ENCODE results near the gene FAM222A.

FAM222A gene

DNA sequence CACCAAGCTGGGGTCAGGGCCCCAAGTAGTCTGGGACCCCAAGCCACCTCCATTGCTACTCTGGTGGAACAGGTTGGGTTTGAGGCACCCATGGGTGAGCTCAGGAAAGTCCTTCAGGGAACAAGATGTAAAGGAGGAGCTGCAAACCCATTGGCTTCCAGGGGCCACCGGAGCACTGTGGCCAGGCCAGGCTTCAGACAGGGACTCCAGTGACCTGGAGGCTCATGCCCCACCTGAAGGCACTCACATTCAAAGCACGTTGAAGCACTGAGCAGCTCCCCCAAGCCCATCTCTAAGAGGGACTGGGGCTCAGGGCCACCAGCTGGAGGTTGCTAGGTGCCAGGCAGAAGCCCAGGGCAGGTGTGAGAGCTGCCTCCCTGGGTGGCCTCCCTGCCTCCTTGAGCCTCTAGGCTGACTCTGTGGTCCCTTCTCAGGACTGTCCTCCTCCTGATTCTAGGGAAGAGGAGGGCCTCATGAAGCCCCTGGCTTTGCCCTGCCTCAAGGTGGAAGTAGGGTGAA, 49.1 kb downstream of the FAM222A start:
- no peak for DNase-seq

DNA sequence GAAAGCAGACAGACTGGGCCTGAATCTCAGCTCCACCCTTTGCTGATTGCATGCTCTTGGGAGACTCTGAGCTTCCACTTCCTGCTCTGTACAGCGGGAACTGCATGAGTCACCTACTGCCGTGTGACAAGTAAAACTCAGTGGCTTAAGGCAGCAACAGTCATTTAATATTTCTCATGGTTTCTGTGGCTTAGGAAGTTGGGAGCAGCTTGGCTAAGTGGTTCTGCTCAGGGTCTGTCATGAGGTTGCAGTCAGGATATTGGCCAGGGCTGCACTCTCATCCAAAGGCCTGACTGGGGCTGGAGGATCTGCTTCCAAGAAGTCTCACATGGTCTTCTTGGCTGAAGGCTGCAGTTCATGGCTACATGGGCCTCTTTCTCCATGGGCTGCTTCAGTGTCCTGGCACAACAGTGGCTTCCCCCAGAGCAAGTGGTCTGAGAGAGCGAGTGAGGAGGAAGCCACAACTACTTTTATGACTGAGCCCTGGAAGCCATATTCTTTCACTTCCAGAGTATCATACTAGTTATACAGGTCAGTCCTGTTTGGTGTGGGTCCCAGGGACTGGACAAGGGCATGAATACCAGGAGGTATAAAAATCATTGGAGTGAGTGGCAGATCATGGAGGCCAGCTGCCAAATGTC, 49.7 kb downstream of the FAM222A start:
- peak; percentile 45 for DNase-seq

DNA sequence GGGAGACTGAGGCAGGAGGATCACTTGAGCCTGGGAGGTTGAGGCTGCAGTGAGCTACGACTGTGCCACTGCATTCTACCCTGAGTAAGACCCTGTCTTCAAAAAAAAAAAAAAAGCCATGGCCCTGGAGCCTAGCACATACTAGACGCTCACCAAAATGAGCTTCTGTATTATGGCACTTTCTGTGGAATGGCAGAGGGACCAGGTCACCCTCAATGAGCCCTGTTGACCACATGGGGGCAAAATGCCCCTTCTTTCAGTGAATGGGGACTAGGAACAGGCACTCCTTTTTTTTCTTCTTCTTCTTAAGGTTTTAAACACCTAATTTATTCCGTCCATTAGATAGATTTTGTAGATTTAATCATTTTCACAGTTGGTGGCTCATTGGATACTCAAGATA, 50.5 kb downstream of the FAM222A start:
- DNase-seq: peak; percentile 8

DNA sequence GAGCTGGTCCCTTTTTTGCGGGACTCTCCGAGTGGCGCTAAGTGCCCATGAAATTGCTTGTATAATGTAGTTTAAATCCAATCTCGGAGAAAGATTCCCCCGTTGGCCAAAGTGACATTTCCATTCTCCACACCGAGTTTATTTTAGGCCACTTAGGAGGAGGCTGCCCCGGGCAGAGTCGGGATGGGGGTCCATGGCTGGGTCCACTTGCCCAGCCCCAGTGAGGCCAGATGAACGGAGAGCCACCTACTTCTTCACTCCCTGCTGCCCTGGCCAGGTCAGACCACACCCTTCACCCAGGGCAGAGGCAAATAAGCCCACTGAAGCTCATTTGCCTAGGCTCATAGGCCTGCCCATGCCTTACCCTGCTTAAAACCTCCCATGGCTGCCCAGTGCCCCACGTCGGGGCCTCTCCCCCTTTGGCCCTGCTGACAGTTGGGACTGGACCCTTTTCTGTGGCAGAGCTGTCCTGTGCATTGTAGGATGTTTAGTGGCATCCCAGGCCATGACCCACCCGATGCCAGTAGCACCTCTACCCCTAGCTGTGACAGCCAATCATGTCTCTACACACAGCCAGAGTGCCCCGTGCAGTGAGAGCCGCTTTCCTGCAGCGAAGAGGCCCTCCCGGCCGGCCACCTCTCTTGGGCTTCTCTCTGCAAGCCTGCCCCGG, 51.3 kb downstream of the FAM222A start:
- DNase-seq: no peak

DNA sequence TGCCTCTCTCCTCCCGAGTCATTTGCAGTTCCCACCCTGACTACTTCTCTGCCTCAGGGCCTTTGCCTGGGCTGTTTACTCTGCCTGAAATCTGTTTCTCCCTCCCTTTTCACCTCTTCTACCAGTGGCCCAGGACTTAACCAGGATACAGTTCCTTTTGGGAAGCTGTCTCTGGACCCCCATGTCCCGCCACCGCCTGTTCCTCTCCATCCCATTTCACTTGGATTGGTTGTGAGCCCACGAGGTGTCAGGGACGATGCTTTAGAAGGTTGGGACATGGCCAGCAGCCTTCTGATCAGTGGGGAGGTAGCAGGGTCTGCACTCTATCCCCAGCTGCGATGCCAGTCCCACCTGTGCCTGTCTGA, 51.8 kb downstream of the FAM222A start:
- DNase-seq: no peak

DNA sequence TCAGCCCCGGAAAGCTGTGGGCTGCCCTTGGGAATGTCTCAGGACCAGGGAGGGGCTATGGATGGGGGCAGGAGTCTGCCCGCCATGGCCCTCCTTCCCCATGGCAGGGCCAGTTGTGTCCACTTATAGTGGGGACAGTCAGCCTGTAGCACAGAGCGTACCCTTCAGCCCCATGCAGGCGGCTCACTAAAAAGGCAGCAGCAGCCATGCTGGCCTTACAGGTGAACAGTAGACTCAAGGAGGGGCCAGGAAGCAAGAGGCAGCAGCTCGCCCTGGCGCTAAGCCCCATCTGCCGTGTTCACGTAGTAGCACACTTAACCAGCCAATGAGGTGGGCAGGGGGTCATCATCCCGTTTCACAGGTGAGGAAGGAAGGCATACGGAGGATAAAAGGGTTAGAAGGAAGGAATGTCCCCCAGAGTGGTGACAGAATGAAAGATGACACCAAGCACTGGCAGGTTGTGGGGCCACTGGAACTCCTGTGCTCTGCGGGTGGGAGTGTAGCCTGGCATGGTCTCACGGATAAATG, 52.7 kb downstream of the FAM222A start:
- no peak for DNase-seq

DNA sequence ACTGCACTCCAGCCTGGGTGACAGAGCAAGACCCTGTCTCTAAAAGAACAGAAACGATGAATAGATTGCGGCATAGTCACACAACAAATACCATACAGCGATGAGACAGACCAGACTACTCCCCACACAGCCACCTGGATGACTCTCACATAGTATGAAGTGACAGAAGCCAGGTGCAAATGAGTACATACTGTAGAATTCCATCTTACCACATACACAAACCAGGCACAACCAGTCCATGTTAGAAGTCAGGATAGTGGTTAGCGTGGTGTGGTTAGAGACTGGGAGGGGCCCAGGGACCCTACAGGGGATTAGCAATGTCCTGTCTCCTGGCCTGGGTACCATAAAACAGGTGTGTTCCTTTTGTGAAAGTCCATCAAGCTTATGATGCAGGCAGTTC, 53.8 kb downstream of the FAM222A start:
- no peak for DNase-seq

DNA sequence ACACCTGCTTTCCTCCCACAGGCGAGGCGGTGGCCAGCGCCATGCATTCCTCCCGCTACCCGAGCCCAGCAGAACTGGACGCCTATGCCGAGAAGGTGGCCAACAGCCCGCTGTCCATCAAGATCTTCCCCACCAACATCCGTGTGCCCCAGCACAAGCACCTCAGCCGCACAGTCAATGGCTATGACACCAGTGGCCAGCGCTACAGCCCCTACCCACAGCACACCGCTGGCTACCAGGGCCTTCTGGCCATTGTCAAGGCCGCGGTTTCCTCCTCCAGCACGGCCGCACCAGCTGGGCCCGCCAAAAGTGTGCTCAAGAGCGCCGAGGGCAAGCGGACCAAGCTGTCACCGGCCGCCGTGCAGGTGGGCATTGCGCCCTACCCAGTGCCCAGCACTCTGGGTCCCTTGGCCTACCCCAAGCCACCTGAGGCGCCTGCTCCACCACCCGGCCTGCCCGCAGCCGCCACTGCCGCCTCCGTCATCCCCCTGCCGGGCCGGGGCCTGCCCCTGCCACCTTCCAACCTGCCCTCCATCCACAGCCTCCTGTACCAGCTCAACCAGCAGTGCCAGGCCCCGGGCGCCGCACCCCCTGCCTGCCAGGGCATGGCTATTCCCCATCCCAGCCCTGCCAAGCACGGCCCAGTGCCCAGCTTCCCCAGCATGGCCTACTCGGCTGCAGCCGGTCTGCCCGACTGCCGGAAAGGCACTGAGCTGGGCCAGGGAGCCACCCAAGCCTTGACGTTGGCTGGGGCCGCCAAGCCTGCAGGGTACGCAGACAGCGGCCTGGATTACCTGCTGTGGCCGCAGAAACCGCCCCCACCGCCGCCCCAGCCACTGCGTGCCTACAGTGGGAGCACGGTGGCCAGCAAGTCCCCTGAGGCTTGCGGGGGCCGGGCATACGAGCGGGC, 54.6 kb downstream of the FAM222A start:
- no peak for DNase-seq

DNA sequence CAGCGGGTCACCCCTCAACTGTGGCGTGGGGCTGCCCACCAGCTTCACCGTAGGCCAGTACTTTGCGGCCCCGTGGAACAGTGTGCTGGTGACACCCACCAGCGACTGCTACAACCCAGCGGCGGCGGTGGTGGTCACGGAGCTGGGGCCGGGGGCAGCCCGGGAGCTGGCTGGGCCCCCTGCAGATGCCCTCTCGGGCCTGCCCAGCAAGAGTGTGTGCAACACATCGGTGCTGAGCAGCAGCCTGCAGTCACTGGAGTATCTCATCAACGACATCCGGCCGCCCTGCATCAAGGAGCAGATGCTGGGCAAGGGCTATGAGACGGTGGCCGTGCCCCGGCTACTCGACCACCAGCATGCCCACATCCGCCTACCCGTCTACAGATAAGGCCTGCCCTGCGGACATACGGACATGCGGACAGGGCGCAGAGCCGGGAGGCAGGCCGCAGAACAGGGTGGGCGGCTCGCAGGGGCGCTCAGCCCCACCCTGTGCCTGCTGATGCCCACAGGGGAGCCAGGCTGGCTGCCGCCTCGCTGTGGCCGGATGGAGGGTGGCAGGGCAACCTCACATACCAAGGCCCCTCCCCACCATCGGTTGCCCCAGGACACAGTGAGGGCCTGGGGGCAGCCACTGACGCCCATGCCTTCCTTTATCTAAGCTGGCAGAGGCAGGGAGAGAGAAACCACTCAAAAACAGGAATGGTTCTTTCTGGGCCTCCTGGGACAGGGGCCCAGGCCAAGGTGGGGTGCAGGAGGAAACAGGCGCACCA, 55.5 kb downstream of the FAM222A start:
- DNase-seq: no peak

DNA sequence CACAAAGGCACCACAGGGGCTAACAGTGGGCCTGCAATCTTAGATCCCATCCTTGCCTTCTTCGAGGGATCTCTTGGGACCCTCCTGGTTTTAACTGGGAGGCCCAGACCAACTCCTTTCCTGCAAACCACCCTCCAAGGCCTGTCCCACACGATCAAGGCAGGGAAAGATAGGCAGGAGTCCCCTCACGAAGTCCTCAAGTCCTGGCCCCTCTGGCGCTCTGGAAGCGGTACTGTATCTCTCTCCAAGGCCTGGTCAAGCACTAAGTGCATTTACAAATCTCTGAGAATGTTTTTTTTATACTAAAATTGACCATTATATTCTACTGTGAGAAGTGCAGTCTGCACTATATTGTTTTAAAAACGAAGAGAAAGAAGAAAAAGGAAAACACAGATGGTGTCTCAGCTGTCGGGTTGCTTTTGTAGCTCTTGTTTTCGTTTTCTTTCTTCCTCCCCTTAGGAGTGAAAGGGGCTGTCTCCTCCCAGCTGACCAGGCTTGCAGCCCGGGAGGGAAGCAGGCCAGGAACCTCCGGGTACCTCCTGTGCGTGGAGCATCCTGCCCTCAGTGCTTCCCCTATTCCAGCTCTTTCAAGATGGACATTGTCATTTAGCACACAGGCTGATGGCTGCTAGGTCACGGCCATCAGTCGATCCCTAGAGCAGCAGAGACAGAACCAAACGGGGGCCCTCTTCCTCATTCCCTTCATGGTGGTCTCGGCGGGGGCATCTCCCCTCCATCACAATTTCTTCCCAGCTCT, 56.7 kb downstream of the FAM222A start:
- DNase-seq: no peak

DNA sequence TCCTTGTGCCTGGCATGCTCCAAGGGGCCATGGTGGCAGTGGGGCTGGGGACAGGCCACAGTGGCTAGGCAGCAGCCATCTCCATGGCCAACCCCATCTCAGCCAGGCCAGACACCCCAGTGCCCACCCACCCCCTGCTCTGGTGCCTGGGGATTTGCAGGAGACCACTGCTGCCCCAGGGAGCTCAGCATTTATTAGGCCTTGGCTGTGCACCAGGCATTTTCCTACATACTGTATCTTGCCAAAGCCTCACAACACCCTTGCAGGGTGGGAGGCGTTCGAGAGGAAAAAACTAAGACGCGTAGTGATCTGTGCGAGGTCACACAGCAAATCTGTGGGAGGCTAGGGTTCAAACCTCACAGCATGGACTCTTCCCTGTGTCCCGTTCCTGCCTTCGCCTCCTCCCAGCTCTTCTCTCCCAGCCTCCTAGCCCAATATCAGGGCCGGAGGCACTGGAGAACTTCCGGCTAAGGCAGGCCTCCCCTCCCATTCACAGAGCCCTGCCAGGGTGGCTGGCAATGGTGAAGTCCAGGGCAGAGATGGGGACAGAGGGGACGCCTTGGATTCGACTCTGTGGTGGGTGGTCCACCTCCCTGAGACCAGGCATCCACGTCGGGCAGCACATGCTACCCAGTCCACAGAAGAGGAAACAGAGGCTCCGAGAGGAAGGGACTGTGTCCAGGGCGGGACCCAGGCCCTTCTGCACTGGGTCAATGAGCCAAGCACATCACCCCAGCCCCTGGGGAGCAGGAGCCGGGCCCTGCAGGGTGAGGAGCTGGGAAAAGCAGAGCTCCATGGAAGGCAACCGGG, 57.4 kb downstream of the FAM222A start:
- DNase-seq: no peak

DNA sequence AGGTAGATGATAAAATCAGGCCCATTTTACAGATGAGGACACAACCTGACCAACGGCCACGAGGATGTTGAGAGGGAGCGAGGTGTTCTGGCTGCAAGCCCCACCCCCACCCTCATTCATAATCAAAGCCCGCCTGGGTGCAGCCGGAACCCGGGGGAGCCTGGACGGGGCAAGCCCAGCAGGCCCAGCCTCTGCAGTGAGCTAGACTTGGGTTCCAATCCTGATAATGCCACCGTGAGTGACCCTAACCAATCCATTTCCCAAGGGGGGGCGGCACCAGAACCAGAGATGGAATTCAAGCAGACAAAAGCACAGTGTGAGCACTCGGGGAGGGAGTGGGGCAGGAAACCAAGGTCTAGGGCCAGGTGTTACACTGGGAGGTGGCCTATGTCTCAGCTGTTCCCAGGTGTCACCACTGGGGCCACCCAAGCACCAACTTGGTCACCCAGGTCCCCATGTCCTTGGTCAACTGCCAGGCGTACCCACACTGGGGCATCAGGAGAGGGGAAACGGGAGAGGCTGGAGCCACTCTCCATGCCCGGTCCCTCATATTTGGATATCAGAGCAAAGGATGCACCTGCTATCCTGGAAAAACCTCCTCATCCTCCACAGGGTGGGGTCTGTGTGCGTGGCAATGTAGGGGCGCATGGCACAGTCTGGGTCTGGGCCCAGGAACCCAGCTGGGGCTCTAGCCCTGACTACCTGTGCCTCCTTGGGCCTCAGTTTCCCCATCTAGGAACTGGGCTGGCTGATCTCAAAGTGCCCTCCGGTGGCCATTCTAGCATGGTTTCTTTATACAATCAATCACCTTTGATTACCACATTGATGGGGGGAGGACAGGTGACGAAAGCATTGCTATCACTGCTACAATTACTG, 58.4 kb downstream of the FAM222A start:
- no peak for DNase-seq

DNA sequence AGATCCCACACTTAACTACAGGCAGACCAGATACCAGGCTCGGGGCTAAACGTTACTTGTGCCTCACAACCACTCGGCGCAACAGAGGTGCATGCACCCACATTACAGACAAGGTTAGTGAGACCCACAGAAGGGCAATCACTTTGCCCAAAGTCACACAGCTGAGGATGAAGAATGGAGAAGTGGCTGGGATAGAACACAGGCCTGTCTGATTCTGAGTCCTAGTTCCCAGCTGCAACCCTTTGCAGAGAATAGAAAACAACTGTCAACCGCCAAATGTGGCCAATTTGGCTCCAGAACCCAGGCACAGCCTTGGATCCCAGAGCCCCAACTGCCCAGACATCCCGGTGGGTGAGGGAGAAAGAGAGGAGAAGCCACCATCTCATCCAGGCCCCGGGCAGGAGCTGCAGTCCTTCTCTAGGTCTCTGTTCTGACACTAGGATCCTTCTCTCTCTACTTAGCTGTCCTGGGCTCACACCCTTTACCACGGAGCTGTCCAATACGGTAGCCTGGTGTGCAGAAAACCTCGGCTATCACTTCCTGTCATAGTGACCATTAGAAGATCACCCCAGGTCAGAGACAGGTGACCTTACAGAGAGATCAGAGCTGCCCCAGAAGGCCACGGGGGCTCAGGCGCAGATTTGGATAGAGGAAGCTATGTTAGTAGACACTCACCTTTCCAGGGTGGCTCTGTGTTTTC, 59.1 kb downstream of the FAM222A start:
- peak; percentile 31 for DNase-seq

DNA sequence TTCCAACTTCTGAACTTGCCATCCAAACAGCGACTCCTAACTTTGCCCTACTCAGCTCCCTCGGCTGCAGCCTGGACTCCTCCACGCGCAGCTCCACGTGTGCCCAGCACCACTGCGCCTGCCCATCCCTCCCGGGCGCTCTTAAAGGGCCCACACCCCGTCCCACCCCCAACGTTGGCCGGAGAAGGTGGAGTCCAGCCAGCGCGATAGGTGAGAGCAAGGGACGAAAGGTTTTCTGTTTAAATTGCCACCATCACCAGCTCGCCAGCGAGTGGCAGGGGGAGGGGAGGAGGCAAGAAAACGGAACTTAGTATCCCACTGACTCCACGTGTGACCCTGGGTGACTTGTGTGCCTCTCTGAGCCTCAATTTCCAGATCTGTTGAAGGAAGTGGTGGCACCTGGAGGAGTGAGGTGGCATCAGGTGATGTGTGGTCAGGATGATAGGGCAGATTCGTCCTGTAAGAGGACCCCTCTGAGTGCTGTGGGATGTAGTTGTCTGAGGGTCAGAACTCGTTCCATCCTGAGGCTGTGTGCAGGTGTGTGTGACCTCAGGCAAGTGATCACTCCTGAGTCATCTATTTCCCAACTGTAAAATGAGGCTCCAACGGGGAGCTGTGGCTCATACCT, 59.9 kb downstream of the FAM222A start:
- peak; percentile 31 for DNase-seq

DNA sequence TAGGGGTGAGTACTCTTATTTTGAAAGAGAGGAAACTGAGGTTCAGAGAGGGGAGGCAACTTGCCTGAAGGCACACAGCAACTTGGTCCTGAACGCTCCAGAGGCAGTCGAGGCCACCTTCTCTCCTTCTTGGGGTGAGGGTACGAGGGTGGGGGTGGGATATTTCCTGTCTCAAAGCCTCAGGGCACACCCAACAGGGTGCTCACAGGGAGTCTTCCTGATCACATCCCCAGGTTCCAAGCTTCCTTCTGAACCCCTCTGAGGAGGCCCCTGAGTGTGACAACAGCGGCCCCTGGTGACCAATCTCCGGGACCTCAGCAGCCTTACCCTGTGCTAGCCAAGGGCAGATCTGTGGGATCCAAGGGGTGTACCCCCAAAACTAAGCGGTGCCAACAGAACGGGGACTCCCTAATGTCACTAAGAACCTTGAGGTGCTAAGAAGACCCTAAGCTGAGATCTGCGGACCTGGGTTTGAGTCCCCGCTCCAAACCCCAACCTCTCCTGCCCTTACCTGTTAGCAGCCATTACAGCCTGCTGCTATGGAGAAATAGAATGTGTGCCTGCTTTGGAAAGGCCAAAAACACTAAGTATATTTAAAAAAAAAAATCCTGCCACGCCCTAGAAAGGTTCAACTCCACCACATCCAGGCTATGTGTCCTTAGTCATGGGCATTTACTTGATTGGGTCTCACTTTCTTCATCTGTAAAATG, 61.7 kb downstream of the FAM222A start:
- peak; percentile 77 for DNase-seq

DNA sequence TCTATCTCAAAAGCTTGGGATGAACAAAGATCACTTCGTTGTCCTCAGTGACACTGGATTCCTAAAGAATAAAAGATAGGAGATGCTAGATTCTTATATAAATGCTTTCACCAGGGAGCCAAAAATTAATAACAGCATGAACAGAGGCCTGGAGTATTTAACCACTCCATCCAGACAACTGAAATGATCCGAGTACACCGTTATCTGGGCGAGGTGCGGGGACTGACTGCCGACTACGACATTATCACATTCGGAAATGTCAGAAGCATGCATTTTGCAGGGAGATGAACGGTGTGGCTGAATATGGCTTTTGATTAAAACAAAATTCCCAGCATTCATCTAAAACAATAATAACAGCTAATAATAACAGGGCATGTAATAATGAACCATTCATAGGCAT, 63.0 kb downstream of the FAM222A start:
- DNase-seq: no peak

DNA sequence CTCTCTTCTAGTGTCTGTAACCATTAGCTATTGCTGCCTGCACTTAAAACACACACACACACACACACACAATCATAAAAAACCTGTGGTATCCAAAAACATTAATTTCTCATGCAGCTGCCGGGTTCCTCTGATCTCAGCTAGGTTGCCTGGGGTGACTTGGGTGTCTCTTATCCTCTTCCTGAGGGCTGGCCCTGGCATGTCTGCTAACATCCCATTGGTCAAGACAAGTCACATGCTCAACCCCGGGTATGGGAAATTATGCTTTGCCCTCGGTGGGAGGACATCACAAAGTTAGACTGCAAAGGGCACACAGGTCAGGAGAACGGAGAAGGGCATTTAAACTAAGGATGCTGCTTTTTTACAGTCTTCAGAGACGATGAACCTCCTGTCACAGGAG, 63.9 kb downstream of the FAM222A start:
- DNase-seq: peak; percentile 73

DNA sequence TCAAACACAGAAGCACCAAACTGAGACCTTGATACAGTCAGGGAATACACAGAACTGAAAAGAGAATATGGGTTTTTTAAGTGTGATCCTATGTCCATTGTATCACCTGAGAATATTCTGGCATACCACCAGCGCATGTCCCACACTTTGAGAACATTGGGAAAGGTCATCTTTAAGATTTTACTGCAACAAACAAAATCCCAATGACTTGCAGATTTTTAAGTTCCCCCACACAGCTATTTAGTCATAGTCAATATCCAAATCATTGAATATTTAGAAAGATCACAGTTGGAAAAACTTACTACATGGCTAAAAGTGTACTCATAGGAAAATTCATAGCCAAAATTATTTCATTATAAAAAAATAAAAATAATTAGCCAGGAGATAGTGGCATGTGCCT, 65.1 kb downstream of the FAM222A start:
- DNase-seq: no peak

All from OCI-M1 (cell line).